HepG2 (cell line): ENCODE measurements around the gene PTTG1. TPM values are rescaled to one million over a fixed set of nuclear protein-coding genes. Genes with fewer than 3 reads are reported as not detected.

ENCODE experiments used
- ARHGAP35 ChIP-seq: sonication (generic); formaldehyde crosslinking; IDR thresholded peaks from 2 replicates; pipeline ENCODE4 v1.9.0; 2022; ENCODE audit warnings: mild to moderate bottlenecking, inconsistent platforms, moderate library complexity, missing genetic modification reagents, borderline replicate concordance
- ATF2 ChIP-seq: sonication (generic); formaldehyde crosslinking; IDR thresholded peaks from 2 replicates; pipeline ENCODE4 v1.4.0; 2020; ENCODE audit warnings: missing genetic modification reagents
- CERS6 ChIP-seq: sonication (generic); formaldehyde crosslinking; IDR thresholded peaks from 2 replicates; pipeline ENCODE4 v1.5.0; 2020; ENCODE audit warnings: missing genetic modification reagents
- CHCHD3 ChIP-seq: sonication (generic); formaldehyde crosslinking; IDR thresholded peaks from 2 replicates; pipeline ENCODE4 v1.8.0; 2022; ENCODE audit warnings: mild to moderate bottlenecking, missing genetic modification reagents, moderate library complexity
- CHD2 ChIP-seq: IDR thresholded peaks from 2 replicates; pipeline ENCODE4 v1.6.1; 2011; ENCODE audit warnings: low read depth, low read length, improper control_type of control experiment
- ESRRA ChIP-seq: sonication (generic); formaldehyde crosslinking; IDR thresholded peaks from 2 replicates; pipeline ENCODE4 v1.5.1; 2020; ENCODE audit warnings: mild to moderate bottlenecking, low read depth, missing genetic modification reagents
- ETV5 ChIP-seq: IDR thresholded peaks from 2 replicates; pipeline ENCODE4 v1.6.1; 2018; ENCODE audit warnings: missing biosample characterization, missing genetic modification reagents, inconsistent platforms, borderline replicate concordance
- FOXP4 ChIP-seq: sonication (generic); formaldehyde crosslinking; IDR thresholded peaks from 2 replicates; pipeline ENCODE4 v1.4.0; 2020; ENCODE audit warnings: missing genetic modification reagents
- HOXA5 ChIP-seq: sonication (generic); formaldehyde crosslinking; IDR thresholded peaks from 2 replicates; pipeline ENCODE4 v1.4.0; 2020; ENCODE audit warnings: missing genetic modification reagents
- MED1 ChIP-seq: sonication (generic); formaldehyde crosslinking; IDR thresholded peaks from 2 replicates; pipeline ENCODE4 v1.4.0; 2020; ENCODE audit warnings: missing genetic modification reagents
- NR2C2 ChIP-seq: sonication (generic); formaldehyde crosslinking; IDR thresholded peaks from 2 replicates; pipeline ENCODE4 v1.4.0; 2020; ENCODE audit warnings: missing genetic modification reagents, mild to moderate bottlenecking, moderate library complexity, borderline replicate concordance
- PHF20 ChIP-seq: sonication (generic); formaldehyde crosslinking; IDR thresholded peaks from 2 replicates; pipeline ENCODE4 v1.5.0; 2020; ENCODE audit warnings: mild to moderate bottlenecking, missing genetic modification reagents
- PHF5A ChIP-seq: IDR thresholded peaks from one replicate; pipeline ENCODE4 v1.6.1; 2018; ENCODE audit warnings: low read depth, missing genetic modification reagents; ENCODE audit not compliant: unreplicated experiment
- RFX1 ChIP-seq: fragments of 450-650 bp; IDR thresholded peaks from 2 replicates; pipeline ENCODE4 v1.6.1; 2017
- SALL1 ChIP-seq: sonication (generic); formaldehyde crosslinking; IDR thresholded peaks from 2 replicates; pipeline ENCODE4 v1.8.0; 2022; ENCODE audit warnings: mild to moderate bottlenecking, missing genetic modification reagents
- TEAD3 ChIP-seq: optimal IDR thresholded peaks from 2 replicates; pipeline ENCODE3; 2016; ENCODE audit warnings: borderline replicate concordance
- ZBTB34 ChIP-seq: sonication (generic); formaldehyde crosslinking; IDR thresholded peaks from 2 replicates; pipeline ENCODE4 v1.8.0; 2022; ENCODE audit warnings: mild to moderate bottlenecking, missing genetic modification reagents
- ZFP37 ChIP-seq: sonication (generic); formaldehyde crosslinking; IDR thresholded peaks from 2 replicates; pipeline ENCODE4 v1.4.0; 2020; ENCODE audit warnings: missing genetic modification reagents, borderline replicate concordance
- ZFP41 ChIP-seq: sonication (generic); formaldehyde crosslinking; IDR thresholded peaks from 2 replicates; pipeline ENCODE4 v1.4.0; 2020; ENCODE audit warnings: mild to moderate bottlenecking, missing genetic modification reagents, borderline replicate concordance
- ZNF367 ChIP-seq: sonication (generic); formaldehyde crosslinking; IDR thresholded peaks from 2 replicates; pipeline ENCODE4 v1.4.0; 2020; ENCODE audit warnings: missing genetic modification reagents, borderline replicate concordance
- ZNF383 ChIP-seq: sonication (generic); formaldehyde crosslinking; IDR thresholded peaks from 2 replicates; pipeline ENCODE4 v1.4.0; 2020; ENCODE audit warnings: missing genetic modification reagents, mild to moderate bottlenecking, borderline replicate concordance
- ZNF501 ChIP-seq: sonication (generic); formaldehyde crosslinking; IDR thresholded peaks from 2 replicates; pipeline ENCODE4 v1.5.1; 2020; ENCODE audit warnings: mild to moderate bottlenecking, moderate library complexity, missing genetic modification reagents
- ZNF562 ChIP-seq: sonication (generic); formaldehyde crosslinking; IDR thresholded peaks from 2 replicates; pipeline ENCODE4 v1.8.0; 2022; ENCODE audit warnings: missing genetic modification reagents, borderline replicate concordance
- ZNF572 ChIP-seq: sonication (generic); formaldehyde crosslinking; IDR thresholded peaks from 2 replicates; pipeline ENCODE4 v1.5.1; 2020; ENCODE audit warnings: mild to moderate bottlenecking, missing genetic modification reagents
- ZNF614 ChIP-seq: IDR thresholded peaks from 2 replicates; pipeline ENCODE4 v1.6.1; 2018; ENCODE audit warnings: missing biosample characterization, missing genetic modification reagents, inconsistent platforms, borderline replicate concordance
- ZNF724P ChIP-seq: sonication (generic); formaldehyde crosslinking; IDR thresholded peaks from 2 replicates; pipeline ENCODE4 v1.8.0; 2022; ENCODE audit warnings: missing genetic modification reagents, borderline replicate concordance
- ZNF768 ChIP-seq: sonication (generic); formaldehyde crosslinking; IDR thresholded peaks from 2 replicates; pipeline ENCODE4 v1.4.0; 2020; ENCODE audit warnings: missing genetic modification reagents
- polyA plus RNA-seq, 8 experiments: library from polyadenylated mRNA; depleted of rRNA in 3 of 8; stranded (reverse) in 7 of 8; unstranded in 1 of 8; fragments of >200 nt; fragmentation: Illumina TruSeq in 4 of 8; extraction: Trizol in 4 of 8; gene quantifications; 2 replicates each; pipeline versions ENCODE4 v1.2.1 to v1.2.3, GENCODE V29; 2011 to 2016; ENCODE audit warnings: low read depth in 4 of 8, missing spikeins in 1 of 8, mixed read lengths in 1 of 8; ENCODE audit not compliant: insufficient read depth in 1 of 8
- total RNA-seq, 5 experiments: library from RNA; depleted of rRNA; stranded (reverse); fragments of >200 nt; fragmentation: Illumina TruSeq; extraction: Trizol; gene quantifications; 2 replicates each; pipeline ENCODE4 v1.2.3, GENCODE V29; 2016; ENCODE audit warnings: low read depth in 1 of 5

PTTG1 gene
- total and polyA plus RNA-seq, 2 of the 13 experiments (the other 11 are each of a cell fraction or from before 2014, with no cell fraction given) = 102 to 161 TPM

GRCh38 chr5:160434022-160434531 lies 12.4 kb downstream of the PTTG1 start (continued):
- TF ChIP-seq ZNF562 (CRISPR knock-in tag) (no peak), PHF20 (no peak), PHF5A (no peak), ZFP37 (CRISPR knock-in tag) (no peak), SALL1 (CRISPR knock-in tag) (peak; percentile 59), ZBTB34 (CRISPR knock-in tag) (no peak), ZNF572 (CRISPR knock-in tag) (0 out of 2 replicates have a peak, but pooled peaks have one; percentile 76), CHD2 (no peak), NR2C2 (CRISPR knock-in tag) (no peak), ZNF383 (CRISPR knock-in tag) (no peak), ZFP41 (CRISPR knock-in tag) (no peak), HOXA5 (no peak), ZNF501 (CRISPR knock-in tag) (peak; percentile 47; the same call in 1 of the 2 replicates), ZNF367 (CRISPR knock-in tag) (no peak), ZNF724P (CRISPR knock-in tag) (no peak), FOXP4 (CRISPR knock-in tag) (no peak), CHCHD3 (CRISPR knock-in tag) (no peak), ZNF614 (no peak), CERS6 (no peak), TEAD3 (CRISPR knock-in tag) (peak; percentile 70), MED1 (CRISPR knock-in tag) (peak; percentile 28; the same call in 1 of the 2 replicates), ETV5 (CRISPR knock-in tag) (peak; percentile 8; the same call in 1 of the 2 replicates), ARHGAP35 (CRISPR knock-in tag) (no peak), RFX1 (peak; percentile 64; the same call in 1 of the 2 replicates), ATF2 (no peak), ZNF768 (CRISPR knock-in tag) (no peak), ESRRA (CRISPR knock-in tag) (no peak)
